HG03342 (cell line): ENCODE data around the gene GHR.

Source experiments
- ATAC-seq: cut with Tn5 transposase; IDR thresholded peaks from one replicate; pipeline ENCODE4 v1.9.1; 2021; ENCODE audit warnings: mild to moderate bottlenecking, moderate library complexity; ENCODE audit not compliant: unreplicated experiment

GHR gene

GRCh38 chr5:42596817-42597216, 173.6 kb downstream of the GHR start:
- ATAC-seq = no peak

GRCh38 chr5:42597318-42597937, 174.2 kb downstream of the GHR start:
- ATAC-seq = no peak

GRCh38 chr5:42598311-42598710, 175.1 kb downstream of the GHR start:
- ATAC-seq = no peak

GRCh38 chr5:42599106-42599505, 175.9 kb downstream of the GHR start:
- no peak for ATAC-seq

GRCh38 chr5:42600441-42600840, 177.2 kb downstream of the GHR start:
- ATAC-seq = no peak

- ATAC-seq = no peak
These were observed 181.0 kb downstream of the GHR start for GRCh38 chr5:42604171-42604711.

GRCh38 chr5:42605490-42605889, 182.3 kb downstream of the GHR start:
- no peak for ATAC-seq

- no peak for ATAC-seq
These were observed 183.2 kb downstream of the GHR start for GRCh38 chr5:42606464-42606869.

GRCh38 chr5:42611437-42611836, 188.2 kb downstream of the GHR start:
- no peak for ATAC-seq

GRCh38 chr5:42612750-42613366, 189.6 kb downstream of the GHR start:
- no peak for ATAC-seq

- no peak for ATAC-seq
These were observed 191.3 kb downstream of the GHR start for GRCh38 chr5:42614509-42614908.

GRCh38 chr5:42620579-42621216, 197.5 kb downstream of the GHR start:
- ATAC-seq = no peak

GRCh38 chr5:42621242-42621641, 198.0 kb downstream of the GHR start:
- ATAC-seq = no peak

- no peak for ATAC-seq
These were observed 198.4 kb downstream of the GHR start for GRCh38 chr5:42621662-42622061.

- ATAC-seq = no peak
These were observed 201.7 kb downstream of the GHR start for GRCh38 chr5:42624912-42625311.

- no peak for ATAC-seq
These were observed 203.2 kb downstream of the GHR start for GRCh38 chr5:42626462-42626861.

- ATAC-seq = no peak
These were observed 205.6 kb downstream of the GHR start for GRCh38 chr5:42628821-42629220.

- no peak for ATAC-seq
These were observed 206.0 kb downstream of the GHR start for GRCh38 chr5:42629284-42629683.

- no peak for ATAC-seq
These were observed 208.0 kb downstream of the GHR start for GRCh38 chr5:42631241-42631640.

- no peak for ATAC-seq
These were observed 209.2 kb downstream of the GHR start for GRCh38 chr5:42632354-42632900.

- no peak for ATAC-seq
These were observed 211.3 kb downstream of the GHR start for GRCh38 chr5:42634575-42634974.

- no peak for ATAC-seq
These were observed 213.2 kb downstream of the GHR start for GRCh38 chr5:42636425-42636824.
